CD4-positive, CD25-positive, alpha-beta regulatory T cell (primary cell): ENCODE results near the gene GUCY1A2. TPM values are rescaled to one million over a fixed set of nuclear protein-coding genes. Genes with fewer than 3 reads are reported as not detected.

Experiments
- ATAC-seq, 2 donors: fragments of 150-1000 bp; cut with Tn5 transposase; one replicate each; pipeline ENCODE4 v1.10.0; 2021; ENCODE audit warnings: low read depth in 2 of 2, moderate number of reproducible peaks in 2 of 2, moderate library complexity in 1 of 2
- DNase-seq, 3 donors: peaks; one replicate each; pipeline versions ENCODE4 v3.0.0 to v3.0.0-alpha.2; 2012 to 2022; ENCODE audit warnings: mixed read lengths in 1 of 3
- H3K27ac ChIP-seq: one replicate; pipeline ENCODE4 v1.7.0; 2013; ENCODE audit warnings: mild to moderate bottlenecking, low read length; ENCODE audit not compliant: insufficient read depth, poor library complexity, severe bottlenecking
- H3K27me3 ChIP-seq: one replicate; pipeline ENCODE4 v1.7.0; 2013; ENCODE audit warnings: low read length; ENCODE audit not compliant: control insufficient read depth, insufficient read depth
- H3K36me3 ChIP-seq: one replicate; pipeline ENCODE4 v1.7.0; 2013; ENCODE audit warnings: mild to moderate bottlenecking, low read length, moderate library complexity; ENCODE audit not compliant: control insufficient read depth, insufficient read depth
- H3K4me1 ChIP-seq: 2 replicates; pipeline ENCODE4 v1.7.0; 2013; ENCODE audit warnings: mild to moderate bottlenecking, low read length; ENCODE audit not compliant: insufficient read depth, control insufficient read depth, poor library complexity, severe bottlenecking
- H3K4me3 ChIP-seq: one replicate; pipeline ENCODE4 v1.7.0; 2013; ENCODE audit warnings: low read depth, mild to moderate bottlenecking, low read length, moderate library complexity
- H3K9me3 ChIP-seq, 2 experiments: 1 replicate in 1 of 2; 2 replicates in 1 of 2; pipeline ENCODE4 v1.7.0; 2013; ENCODE audit warnings: low read length in 2 of 2, mild to moderate bottlenecking in 1 of 2, moderate library complexity in 1 of 2; ENCODE audit not compliant: control insufficient read depth in 2 of 2
- H3K27ac Mint-ChIP-seq, 3 donors: one replicate each; pipeline ENCODE4 v1.8.0; 2020 to 2022; ENCODE audit warnings: mild to moderate bottlenecking in 3 of 3, mixed read lengths in 3 of 3, moderate library complexity in 2 of 3
- H3K27me3 Mint-ChIP-seq: one replicate; pipeline ENCODE4 v1.8.0; 2022; ENCODE audit warnings: mild to moderate bottlenecking, mixed read lengths
- H3K36me3 Mint-ChIP-seq: one replicate; pipeline ENCODE4 v1.8.0; 2020; ENCODE audit warnings: mixed read lengths
- H3K4me1 Mint-ChIP-seq, 4 donors: one replicate each; pipeline ENCODE4 v1.8.0; 2020 to 2022; ENCODE audit warnings: mixed read lengths in 4 of 4, mild to moderate bottlenecking in 1 of 4
- H3K4me3 Mint-ChIP-seq, 4 donors: one replicate each; pipeline ENCODE4 v1.8.0; 2020 to 2022; ENCODE audit warnings: mild to moderate bottlenecking in 4 of 4, mixed read lengths in 4 of 4, moderate library complexity in 3 of 4
- H3K9me3 Mint-ChIP-seq, 7 donors: one replicate each; pipeline ENCODE4 v1.8.0; 2020 to 2022; ENCODE audit warnings: mixed read lengths in 7 of 7, mild to moderate bottlenecking in 3 of 7, moderate library complexity in 2 of 7
- polyA plus RNA-seq, 4 donors: library from polyadenylated mRNA; unstranded; fragments of 300-500 nt; fragmentation: Illumina TruSeq; gene quantifications; one replicate each; pipeline ENCODE4 v1.2.3, GENCODE V29; 2021
- total RNA-seq: library from RNA; stranded (reverse); gene quantifications from one replicate; pipeline ENCODE4 v1.2.3, GENCODE V29; 2022

The GUCY1A2 gene
- total and polyA plus RNA-seq, 5 donors from 2014 or later = not detected

- no peaks in the 10 kb centered on the region for H3K27me3 ChIP-seq
- no peaks in the 10 kb centered on the region for H3K9me3 ChIP-seq
- no peaks in the 10 kb centered on the region for H3K4me1 ChIP-seq
- H3K9me3 Mint-ChIP-seq = peaks cover 0 to 6% (median 3%) of the 10 kb centered on the region in 7 donors
- H3K27me3 Mint-ChIP-seq = no peaks in the 10 kb centered on the region
- H3K36me3 ChIP-seq = no peaks in the 10 kb centered on the region
- H3K27ac ChIP-seq = no peak overlapping the region
- no peak for ATAC-seq
- no peak overlapping the region for H3K4me3 Mint-ChIP-seq
- H3K36me3 Mint-ChIP-seq = no peaks in the 10 kb centered on the region
- H3K4me1 Mint-ChIP-seq = no peaks in the 10 kb centered on the region
- no peak overlapping the region for H3K4me3 ChIP-seq
- no peak overlapping the region for H3K27ac Mint-ChIP-seq
- no peak for DNase-seq
Measured at GRCh38 chr11:107042748-107043147, 24.5 kb upstream of the GUCY1A2 start.

- no peak overlapping the region for H3K4me3 ChIP-seq
- Mint-ChIP-seq H3K27ac (no peak overlapping the region), H3K36me3 (no peaks in the 10 kb centered on the region), H3K4me3 (no peak overlapping the region), H3K27me3 (no peaks in the 10 kb centered on the region), H3K9me3 (peaks cover 0 to 6% (median 2%) of the 10 kb centered on the region in 7 donors), H3K4me1 (no peaks in the 10 kb centered on the region)
- H3K27ac ChIP-seq = no peak overlapping the region
- ATAC-seq = no peak
- no peaks in the 10 kb centered on the region for H3K4me1 ChIP-seq
- no peaks in the 10 kb centered on the region for H3K9me3 ChIP-seq
- H3K36me3 ChIP-seq = no peaks in the 10 kb centered on the region
- no peaks in the 10 kb centered on the region for H3K27me3 ChIP-seq
- DNase-seq = no peak
Measured at GRCh38 chr11:107041088-107041444, 22.8 kb upstream of the GUCY1A2 start.

- ATAC-seq = no peak
- no peak for DNase-seq
- H3K27ac Mint-ChIP-seq = no peak overlapping the region
- Histone ChIP-seq H3K9me3 (no peaks in the 10 kb centered on the region), H3K4me3 (no peak overlapping the region), H3K4me1 (no peaks in the 10 kb centered on the region), H3K27me3 (no peaks in the 10 kb centered on the region), H3K27ac (no peak overlapping the region), H3K36me3 (no peaks in the 10 kb centered on the region)
- no peak overlapping the region for H3K4me3 Mint-ChIP-seq
- no peaks in the 10 kb centered on the region for H3K4me1 Mint-ChIP-seq
- H3K9me3 Mint-ChIP-seq = peaks cover 0 to 4% (median 2%) of the 10 kb centered on the region in 7 donors
- no peaks in the 10 kb centered on the region for H3K27me3 Mint-ChIP-seq
- no peaks in the 10 kb centered on the region for H3K36me3 Mint-ChIP-seq
Measured at GRCh38 chr11:107040433-107041087, 22.3 kb upstream of the GUCY1A2 start.

GRCh38 chr11:107025673-107026072 is 7.4 kb upstream of the GUCY1A2 start:
- H3K27me3 ChIP-seq = no peaks in the 10 kb centered on the region
- no peak for ATAC-seq
- Mint-ChIP-seq H3K9me3 (peaks cover 0 to 4% (median 0%) of the 10 kb centered on the region in 7 donors), H3K36me3 (no peaks in the 10 kb centered on the region), H3K27ac (no peak overlapping the region), H3K4me3 (no peak overlapping the region), H3K4me1 (no peaks in the 10 kb centered on the region), H3K27me3 (peaks cover 7% of the 10 kb centered on the region)
- H3K4me1 ChIP-seq = no peaks in the 10 kb centered on the region
- no peak for DNase-seq
- H3K4me3 ChIP-seq = no peak overlapping the region
- H3K9me3 ChIP-seq = no peaks in the 10 kb centered on the region
- no peaks in the 10 kb centered on the region for H3K36me3 ChIP-seq
- H3K27ac ChIP-seq = no peak overlapping the region

- DNase-seq (no peak), ATAC-seq (no peak)
- Histone ChIP-seq H3K27ac (no peak overlapping the region), H3K9me3 (peaks cover 0 to 2% of the 10 kb centered on the region in 2 experiments), H3K36me3 (no peaks in the 10 kb centered on the region), H3K4me3 (no peak overlapping the region), H3K4me1 (no peaks in the 10 kb centered on the region), H3K27me3 (peaks cover 18% of the 10 kb centered on the region)
- Mint-ChIP-seq H3K36me3 (no peaks in the 10 kb centered on the region), H3K27ac (no peak overlapping the region), H3K4me1 (peaks cover 0 to 7% (median 4%) of the 10 kb centered on the region in 4 donors), H3K9me3 (peaks cover 0 to 5% (median 0%) of the 10 kb centered on the region in 7 donors), H3K27me3 (peaks cover 39% of the 10 kb centered on the region), H3K4me3 (no peak overlapping the region)
Measured at GRCh38 chr11:107020594-107020993, 2.3 kb upstream of the GUCY1A2 start.

GRCh38 chr11:107018902-107019493 is 722 bp upstream of the GUCY1A2 start:
- H3K4me1 Mint-ChIP-seq = peaks cover 0 to 7% (median 4%) of the 10 kb centered on the region in 4 donors
- H3K27me3 Mint-ChIP-seq = peaks cover 46% of the 10 kb centered on the region
- Histone ChIP-seq H3K36me3 (no peaks in the 10 kb centered on the region), H3K9me3 (peaks cover 0 to 2% of the 10 kb centered on the region in 2 experiments), H3K4me3 (no peak overlapping the region), H3K27me3 (peaks cover 19% of the 10 kb centered on the region), H3K4me1 (no peaks in the 10 kb centered on the region), H3K27ac (no peak overlapping the region)
- H3K27ac Mint-ChIP-seq = no peak overlapping the region
- peak overlapping the region in 1 of 4 donors; percentile 38 for H3K4me3 Mint-ChIP-seq
- ATAC-seq (no peak), DNase-seq (no peak)
- H3K9me3 Mint-ChIP-seq = peaks cover 0 to 5% (median 0%) of the 10 kb centered on the region in 7 donors
- H3K36me3 Mint-ChIP-seq = no peaks in the 10 kb centered on the region

- peak overlapping the region in 1 of 4 donors; percentile 13 for H3K4me3 Mint-ChIP-seq
- no peaks in the 10 kb centered on the region for H3K36me3 Mint-ChIP-seq
- Histone ChIP-seq H3K4me3 (no peak overlapping the region), H3K27me3 (peaks cover 19% of the 10 kb centered on the region), H3K4me1 (no peaks in the 10 kb centered on the region), H3K36me3 (no peaks in the 10 kb centered on the region), H3K27ac (no peak overlapping the region), H3K9me3 (peaks cover 0 to 2% of the 10 kb centered on the region in 2 experiments)
- H3K27ac Mint-ChIP-seq = no peak overlapping the region
- no peak for ATAC-seq
- peaks cover 0 to 5% (median 0%) of the 10 kb centered on the region in 7 donors for H3K9me3 Mint-ChIP-seq
- peaks cover 50% of the 10 kb centered on the region for H3K27me3 Mint-ChIP-seq
- H3K4me1 Mint-ChIP-seq = peaks cover 0 to 7% (median 4%) of the 10 kb centered on the region in 4 donors
- no peak for DNase-seq
Measured at GRCh38 chr11:107017433-107018218, 650 bp downstream of the GUCY1A2 start.
